HG02943 (cell line): ENCODE measurements around the gene JAM3.

Experiments used
- ATAC-seq: cut with Tn5 transposase; IDR thresholded peaks from one replicate; pipeline ENCODE4 v1.9.1; 2021; ENCODE audit warnings: mild to moderate bottlenecking, low read depth, moderate library complexity; ENCODE audit not compliant: unreplicated experiment

JAM3 gene

GRCh38 chr11:134140961-134141490 is 72.2 kb downstream of the JAM3 start:
- no peak for ATAC-seq

- no peak for ATAC-seq
Measured at GRCh38 chr11:134142536-134142935, 73.7 kb downstream of the JAM3 start.

- no peak for ATAC-seq
Measured at GRCh38 chr11:134143801-134144200, 74.9 kb downstream of the JAM3 start.

GRCh38 chr11:134144744-134145143 is 75.9 kb downstream of the JAM3 start:
- ATAC-seq, result no peak

GRCh38 chr11:134145715-134146114 is 76.8 kb downstream of the JAM3 start:
- ATAC-seq, result no peak

- no peak for ATAC-seq
Measured at GRCh38 chr11:134146598-134146997, 77.7 kb downstream of the JAM3 start.

- ATAC-seq, result no peak
Measured at GRCh38 chr11:134149371-134149770, 80.5 kb downstream of the JAM3 start.

GRCh38 chr11:134150195-134150903 is 81.5 kb downstream of the JAM3 start:
- ATAC-seq, result no peak

GRCh38 chr11:134151083-134151747 is 82.3 kb downstream of the JAM3 start:
- no peak for ATAC-seq

GRCh38 chr11:134152696-134153095 is 83.8 kb downstream of the JAM3 start:
- no peak for ATAC-seq

GRCh38 chr11:134153147-134153905 is 84.5 kb downstream of the JAM3 start:
- ATAC-seq, result no peak

GRCh38 chr11:134154441-134154840 is 85.6 kb downstream of the JAM3 start:
- ATAC-seq, result no peak

- ATAC-seq, result no peak
Measured at GRCh38 chr11:134155456-134155855, 86.6 kb downstream of the JAM3 start.

GRCh38 chr11:134155946-134156865 is 87.3 kb downstream of the JAM3 start:
- no peak for ATAC-seq

- ATAC-seq, result no peak
Measured at GRCh38 chr11:134157451-134157850, 88.6 kb downstream of the JAM3 start.

GRCh38 chr11:134158023-134158422 is 89.2 kb downstream of the JAM3 start:
- no peak for ATAC-seq

GRCh38 chr11:134159652-134160051 is 90.8 kb downstream of the JAM3 start:
- ATAC-seq, result no peak

- ATAC-seq, result no peak
Measured at GRCh38 chr11:134164490-134165370, 95.9 kb downstream of the JAM3 start.
